Measurements from ENCODE around the gene INTS6. TPM values are rescaled to one million over a fixed set of nuclear protein-coding genes. Genes with fewer than 3 reads are reported as not detected.

The INTS6 gene
- total and polyA plus RNA-seq, 12 donors: 7.1 to 31.1 (median 24.1) TPM

- H3K36me3 ChIP-seq: peaks cover 0 to 87% (median 13%) of the 10 kb centered on the region in 9 donors
- H3K27me3 ChIP-seq: no peaks in the 10 kb centered on the region
- H3K4me3 ChIP-seq: no peak overlapping the region
- DNase-seq (no peak), ATAC-seq (no peak)
- intact Hi-C loops (cut with DNase I): no loop called here
- H3K4me1 ChIP-seq: no peaks in the 10 kb centered on the region
- no peaks in the 10 kb centered on the region for H3K9me3 ChIP-seq
- TF ChIP-seq, protein P1, sequence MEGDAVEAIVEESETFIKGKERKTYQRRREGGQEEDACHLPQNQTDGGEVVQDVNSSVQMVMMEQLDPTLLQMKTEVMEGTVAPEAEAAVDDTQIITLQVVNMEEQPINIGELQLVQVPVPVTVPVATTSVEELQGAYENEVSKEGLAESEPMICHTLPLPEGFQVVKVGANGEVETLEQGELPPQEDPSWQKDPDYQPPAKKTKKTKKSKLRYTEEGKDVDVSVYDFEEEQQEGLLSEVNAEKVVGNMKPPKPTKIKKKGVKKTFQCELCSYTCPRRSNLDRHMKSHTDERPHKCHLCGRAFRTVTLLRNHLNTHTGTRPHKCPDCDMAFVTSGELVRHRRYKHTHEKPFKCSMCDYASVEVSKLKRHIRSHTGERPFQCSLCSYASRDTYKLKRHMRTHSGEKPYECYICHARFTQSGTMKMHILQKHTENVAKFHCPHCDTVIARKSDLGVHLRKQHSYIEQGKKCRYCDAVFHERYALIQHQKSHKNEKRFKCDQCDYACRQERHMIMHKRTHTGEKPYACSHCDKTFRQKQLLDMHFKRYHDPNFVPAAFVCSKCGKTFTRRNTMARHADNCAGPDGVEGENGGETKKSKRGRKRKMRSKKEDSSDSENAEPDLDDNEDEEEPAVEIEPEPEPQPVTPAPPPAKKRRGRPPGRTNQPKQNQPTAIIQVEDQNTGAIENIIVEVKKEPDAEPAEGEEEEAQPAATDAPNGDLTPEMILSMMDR (IDR thresholded peaks at IDR 0.05): no peak
- H3K27ac ChIP-seq: no peak overlapping the region
Observed at GRCh38 chr13:51363625-51364024, 89.2 kb downstream of the INTS6 start.

- TF ChIP-seq, protein P1 (IDR thresholded peaks at IDR 0.05): no peak
- H3K36me3 ChIP-seq: peaks cover 0 to 62% (median 7%) of the 10 kb centered on the region in 9 donors
- H3K4me3 ChIP-seq: no peak overlapping the region
- intact Hi-C loops (cut with DNase I): no loop called here
- no peak overlapping the region for H3K27ac ChIP-seq
- ATAC-seq (no peak), DNase-seq (no peak)
- H3K27me3 ChIP-seq: no peaks in the 10 kb centered on the region
- no peaks in the 10 kb centered on the region for H3K9me3 ChIP-seq
- no peaks in the 10 kb centered on the region for H3K4me1 ChIP-seq
Observed at GRCh38 chr13:51361106-51361505, 91.7 kb downstream of the INTS6 start.

GRCh38 chr13:51360489-51360888 is 92.3 kb downstream of the INTS6 start:
- no peak for DNase-seq
- no peak overlapping the region for H3K4me3 ChIP-seq
- H3K4me1 ChIP-seq: no peaks in the 10 kb centered on the region
- no peak overlapping the region for H3K27ac ChIP-seq
- H3K27me3 ChIP-seq: no peaks in the 10 kb centered on the region
- H3K36me3 ChIP-seq: peaks cover 0 to 55% (median 6%) of the 10 kb centered on the region in 9 donors
- no peak for ATAC-seq
- no peaks in the 10 kb centered on the region for H3K9me3 ChIP-seq
- TF ChIP-seq, protein P1 (IDR thresholded peaks at IDR 0.05): no peak
- intact Hi-C loops (cut with DNase I): no loop called here
- 91 to 96% methylated on average over 1 of the region's 1 CpG for WGBS, 2 donors

DNA sequence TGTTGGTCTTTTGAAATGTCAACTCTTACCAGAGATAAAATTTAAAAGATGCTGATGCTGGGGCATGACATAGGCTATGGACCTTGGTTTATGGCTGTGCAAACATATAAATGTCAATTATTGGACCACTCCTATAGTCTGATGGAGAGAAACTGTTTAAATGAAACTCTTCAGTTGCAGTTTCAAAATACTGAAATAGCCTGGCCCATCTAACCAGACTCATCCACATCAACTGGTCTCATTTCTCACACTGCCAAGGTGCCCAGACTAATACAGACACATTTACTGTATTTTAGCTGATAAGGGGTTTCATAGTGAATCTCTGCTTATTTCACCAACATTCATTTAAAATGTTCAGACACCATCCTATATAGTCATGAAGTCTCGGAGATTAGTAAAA is 93.5 kb downstream of the INTS6 start:
- DNase-seq (no peak), ATAC-seq (no peak)
- TF ChIP-seq, protein P1 (IDR thresholded peaks at IDR 0.05): no peak
- WGBS, 2 donors: 91 to 96% methylated on average over 1 of the region's 1 CpG
- Histone ChIP-seq H3K9me3 (no peaks in the 10 kb centered on the region), H3K4me1 (no peaks in the 10 kb centered on the region), H3K27me3 (no peaks in the 10 kb centered on the region), H3K36me3 (peaks cover 0 to 44% (median 6%) of the 10 kb centered on the region in 9 donors), H3K27ac (no peak overlapping the region), H3K4me3 (no peak overlapping the region)
- intact Hi-C loops (cut with DNase I): no loop called here

All from heart right ventricle (tissue), 16 donors.